Activated T-cell treated with anti-CD3 and anti-CD28 coated beads, Interleukin-2, amount 50 U/mL, for 72 hours (primary cell): ENCODE measurements around the gene PGGHG. TPM values are rescaled to one million over a fixed set of nuclear protein-coding genes. Genes with fewer than 3 reads are reported as not detected.
A peak's percentile ranks its signal among the peaks of the same experiment; 100 is the strongest.
"Not testable (repeated sequence)": the region's sequence is repeated elsewhere in the genome, so short reads cannot be mapped to it uniquely, and the experiment has no call there.

Experiments
- ATAC-seq, 2 donors: fragments of 150-1000 bp; cut with Tn5 transposase; replicated peaks in 1 of 2; 2 replicates each; pipeline ENCODE4 v1.10.0; 2021; ENCODE audit warnings: moderate library complexity in 2 of 2, mild to moderate bottlenecking in 1 of 2
- DNase-seq, 2 donors: peaks; one replicate each; pipeline ENCODE4 v3.0.0; 2021 to 2022; ENCODE audit warnings: mixed read lengths in 1 of 2
- H3K27ac Mint-ChIP-seq: one replicate; pipeline ENCODE4 v1.8.0; 2022; ENCODE audit warnings: mild to moderate bottlenecking, moderate library complexity, mixed read lengths
- H3K27me3 Mint-ChIP-seq: one replicate; pipeline ENCODE4 v1.8.0; 2022; ENCODE audit warnings: low read depth, mixed read lengths
- H3K36me3 Mint-ChIP-seq, 2 donors: one replicate each; pipeline ENCODE4 v1.8.0; 2022; ENCODE audit warnings: mixed read lengths in 2 of 2, mild to moderate bottlenecking in 1 of 2; ENCODE audit not compliant: insufficient read depth in 2 of 2
- H3K4me1 Mint-ChIP-seq: one replicate; pipeline ENCODE4 v1.8.0; 2022; ENCODE audit warnings: low read depth, mixed read lengths
- H3K4me3 Mint-ChIP-seq, 2 donors: one replicate each; pipeline ENCODE4 v1.8.0; 2022; ENCODE audit warnings: mild to moderate bottlenecking in 2 of 2, mixed read lengths in 2 of 2, moderate library complexity in 2 of 2
- H3K9me3 Mint-ChIP-seq, 2 donors: one replicate each; pipeline ENCODE4 v1.8.0; 2022; ENCODE audit warnings: mixed read lengths in 2 of 2
- total RNA-seq, 2 donors: library from RNA; stranded (reverse); gene quantifications; one replicate each; pipeline ENCODE4 v1.2.3, GENCODE V29; 2022

The PGGHG gene
- total RNA-seq, 2 donors from 2014 or later: 161 to 273 TPM

GRCh38 chr11:256952-257737, 31.8 kb upstream of the PGGHG start:
- DNase-seq (no peak), ATAC-seq (no peak)
- Mint-ChIP-seq H3K27ac (no peak overlapping the region), H3K4me1 (no peaks in the 10 kb centered on the region), H3K9me3 (no peaks in the 10 kb centered on the region), H3K36me3 (peaks cover 0 to 10% of the 10 kb centered on the region in 2 donors), H3K27me3 (no peaks in the 10 kb centered on the region), H3K4me3 (no peak overlapping the region)

DNA sequence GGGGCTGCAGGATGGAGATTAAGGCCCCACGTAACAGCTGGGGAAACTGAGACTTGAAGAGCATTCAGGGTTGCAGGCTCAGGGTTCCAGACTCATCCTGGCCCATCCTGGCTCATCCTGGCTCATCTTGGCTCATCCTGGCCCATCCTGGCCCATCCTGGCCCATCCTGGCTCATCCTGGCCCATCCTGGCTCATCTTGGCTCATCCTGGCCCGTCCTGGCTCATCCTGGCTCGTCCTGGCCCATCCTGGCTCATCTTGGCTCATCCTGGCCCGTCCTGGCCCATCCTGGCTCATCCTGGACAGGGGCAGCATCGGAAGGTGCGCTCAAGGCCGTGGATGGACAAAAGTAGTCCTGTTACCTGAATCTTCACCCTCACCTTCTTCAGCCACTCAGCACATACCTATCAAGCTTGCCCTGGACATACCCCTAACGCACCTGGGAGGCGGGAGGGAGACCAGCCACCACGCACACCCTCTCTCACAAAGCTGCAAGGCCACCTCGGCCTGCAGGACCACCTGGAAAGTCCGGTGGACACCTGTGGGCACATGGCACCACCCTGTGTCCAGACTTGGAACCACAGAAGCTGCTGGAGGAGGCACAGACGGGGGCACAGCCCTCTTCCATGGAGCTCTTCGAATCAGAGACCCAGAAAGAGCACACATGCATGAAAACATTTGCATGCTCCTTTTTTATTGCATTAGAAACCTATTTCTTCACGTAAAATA, 31.0 kb upstream of the PGGHG start:
- ATAC-seq: peak in 1 of 2 donors; percentile 46
- Mint-ChIP-seq H3K4me3 (no peak overlapping the region), H3K36me3 (peaks cover 0 to 5% of the 10 kb centered on the region in 2 donors), H3K27ac (no peak overlapping the region), H3K4me1 (no peaks in the 10 kb centered on the region), H3K27me3 (no peaks in the 10 kb centered on the region), H3K9me3 (no peaks in the 10 kb centered on the region)
- DNase-seq: no peak

- no peak for DNase-seq
- no peak overlapping the region for H3K27ac Mint-ChIP-seq
- no peak for ATAC-seq
- no peak overlapping the region for H3K4me3 Mint-ChIP-seq
- H3K27me3 Mint-ChIP-seq: no peaks in the 10 kb centered on the region
- H3K9me3 Mint-ChIP-seq: no peaks in the 10 kb centered on the region
- H3K36me3 Mint-ChIP-seq: no peaks in the 10 kb centered on the region
- no peaks in the 10 kb centered on the region for H3K4me1 Mint-ChIP-seq
Measured at GRCh38 chr11:259413-259812, 29.5 kb upstream of the PGGHG start.

DNA sequence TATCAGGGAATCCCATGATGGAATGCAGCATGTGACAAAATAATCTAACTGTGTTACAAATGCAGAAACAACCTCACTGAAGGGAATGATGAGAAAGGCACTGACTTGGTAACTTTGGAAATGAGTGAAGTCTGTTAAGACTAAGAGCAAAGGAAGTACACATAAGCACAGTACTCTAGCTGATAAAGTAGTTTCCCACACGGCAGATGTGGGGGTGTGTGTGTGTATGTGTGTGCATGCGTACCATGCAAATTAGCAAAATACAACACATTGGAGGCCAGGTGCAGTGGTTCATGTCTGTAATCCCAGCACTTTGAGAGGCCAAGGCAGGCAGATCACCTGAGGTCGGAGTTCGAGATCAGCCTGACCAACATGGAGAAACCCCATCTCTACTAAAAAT, 27.3 kb upstream of the PGGHG start:
- H3K36me3 Mint-ChIP-seq: peaks cover 0 to 6% of the 10 kb centered on the region in 2 donors

DNA sequence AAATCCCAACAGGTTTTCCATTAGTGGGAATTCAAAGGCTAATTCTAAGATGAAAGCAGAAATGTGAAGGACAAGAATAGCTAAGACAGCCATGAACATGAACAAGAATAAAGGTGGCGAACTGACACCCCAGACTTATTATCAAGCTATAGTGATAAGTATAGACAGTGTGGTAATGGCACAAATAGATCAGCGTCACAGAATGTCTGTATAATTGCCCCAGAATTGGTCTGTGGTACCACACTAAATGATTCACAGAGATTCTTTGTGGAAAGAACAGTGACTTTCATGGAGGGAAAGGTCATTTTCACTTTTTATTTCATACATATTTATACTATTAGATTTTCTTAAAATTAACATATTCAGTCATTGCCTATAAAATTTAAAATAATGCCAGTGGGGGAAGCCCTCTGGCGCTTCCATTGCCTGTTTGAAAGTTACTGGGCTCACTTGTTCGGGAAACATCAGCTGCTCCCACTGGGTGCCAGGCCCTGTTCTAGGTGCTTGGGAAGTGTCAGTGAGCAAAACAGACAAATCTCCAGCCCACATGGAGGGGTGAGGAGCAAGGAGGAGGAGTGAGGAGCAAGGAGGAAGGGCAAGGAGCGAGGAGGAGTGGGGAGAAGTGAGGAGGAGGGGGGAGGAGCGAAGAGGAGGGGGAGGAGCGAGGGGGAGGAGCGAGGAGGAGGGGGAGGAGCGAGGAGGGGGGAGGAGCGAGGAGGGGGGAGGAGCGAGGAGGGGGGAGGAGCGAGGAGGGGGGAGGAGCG, 22.1 kb upstream of the PGGHG start:
- peaks cover 0 to 2% of the 10 kb centered on the region in 2 donors for H3K9me3 Mint-ChIP-seq
- DNase-seq (no peak), ATAC-seq (peak; percentile 28 to 35)
- peak overlapping the region; percentile 64 to 82 for H3K4me3 Mint-ChIP-seq
- H3K27me3 Mint-ChIP-seq: no peaks in the 10 kb centered on the region
- H3K4me1 Mint-ChIP-seq: peaks cover 37% of the 10 kb centered on the region
- peak overlapping the region; percentile 57 for H3K27ac Mint-ChIP-seq
- peaks cover 9 to 12% of the 10 kb centered on the region in 2 donors for H3K36me3 Mint-ChIP-seq

More for the DNA sequence above, 27.3 kb upstream of the PGGHG start:
- peaks cover under 1% of the 10 kb centered on the region for H3K4me1 Mint-ChIP-seq
- ATAC-seq: no peak
- H3K27ac Mint-ChIP-seq: no peak overlapping the region
- no peak overlapping the region for H3K4me3 Mint-ChIP-seq
- H3K9me3 Mint-ChIP-seq: no peaks in the 10 kb centered on the region
- no peaks in the 10 kb centered on the region for H3K27me3 Mint-ChIP-seq
- no peak for DNase-seq

DNA sequence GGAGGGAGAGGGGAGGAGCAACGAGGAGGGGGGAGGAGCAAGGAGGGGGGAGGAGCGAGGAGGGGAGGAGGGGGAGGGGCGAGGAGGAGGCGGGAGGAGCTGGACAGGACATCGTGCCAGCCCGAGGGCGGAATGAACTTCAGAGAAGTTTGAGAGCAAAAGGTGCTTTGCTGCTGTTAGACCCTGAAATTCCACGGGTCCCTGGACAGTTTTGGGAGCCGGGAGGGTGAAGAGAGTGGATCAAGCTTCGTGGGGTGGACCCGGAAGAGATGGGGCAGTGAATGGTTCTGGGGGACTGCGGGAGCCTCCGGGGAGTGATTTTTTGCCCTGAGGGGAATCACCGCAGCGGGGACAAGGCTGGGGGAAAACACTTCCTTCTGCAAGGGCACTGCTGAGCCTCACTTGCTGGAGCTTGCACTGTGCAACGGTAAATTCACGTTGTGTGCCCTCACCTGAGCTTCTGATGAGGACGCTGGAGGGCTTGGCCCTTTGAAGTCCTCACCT, 21.4 kb upstream of the PGGHG start:
- H3K4me3 Mint-ChIP-seq: peak overlapping the region; percentile 87 to 96
- H3K9me3 Mint-ChIP-seq: peaks cover 0 to 2% of the 10 kb centered on the region in 2 donors

DNA sequence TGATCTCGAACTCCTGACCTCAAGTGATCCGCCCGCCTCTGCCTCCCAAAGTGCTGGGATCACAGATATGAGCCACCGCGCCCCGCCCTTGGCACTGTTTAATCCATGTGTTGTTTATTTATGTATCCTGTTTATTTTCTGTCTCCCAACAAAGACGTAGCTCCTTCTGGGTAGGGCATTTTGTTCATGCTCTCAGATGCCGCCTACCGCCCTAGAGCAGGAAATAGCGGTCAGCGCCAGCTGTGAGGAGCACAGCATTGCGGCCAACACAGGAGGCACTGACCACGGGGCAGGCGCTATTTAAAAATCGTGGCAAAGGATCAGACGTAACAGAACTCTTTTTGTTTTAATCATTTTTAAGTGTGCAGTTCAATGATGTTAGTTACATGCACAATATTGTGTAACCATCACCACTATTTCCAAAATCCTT, 20.2 kb upstream of the PGGHG start:
- peak; percentile 70 to 75 for DNase-seq
- peak; percentile 26 to 43 for ATAC-seq
- Mint-ChIP-seq H3K4me3 (peak overlapping the region; percentile 87 to 96), H3K27ac (peak overlapping the region; percentile 97), H3K4me1 (peaks cover 37% of the 10 kb centered on the region), H3K36me3 (peaks cover 9 to 12% of the 10 kb centered on the region in 2 donors)
- not testable (repeated sequence) for H3K27me3 Mint-ChIP-seq, H3K9me3 Mint-ChIP-seq

More for the DNA sequence above, 21.4 kb upstream of the PGGHG start:
- Mint-ChIP-seq H3K36me3 (peaks cover 9 to 12% of the 10 kb centered on the region in 2 donors), H3K27ac (peak overlapping the region; percentile 85), H3K4me1 (peaks cover 37% of the 10 kb centered on the region), H3K27me3 (no peaks in the 10 kb centered on the region)
- DNase-seq (peak; percentile 67 to 69), ATAC-seq (peak; percentile 14 to 19)

GRCh38 chr11:269146-269890, 19.6 kb upstream of the PGGHG start:
- Mint-ChIP-seq H3K4me3 (peak overlapping the region; percentile 87 to 96), H3K9me3 (peaks cover 0 to 2% of the 10 kb centered on the region in 2 donors), H3K27me3 (no peaks in the 10 kb centered on the region), H3K4me1 (peaks cover 37% of the 10 kb centered on the region), H3K36me3 (peaks cover 9 to 12% of the 10 kb centered on the region in 2 donors), H3K27ac (peak overlapping the region; percentile 97)
- DNase-seq (peak; percentile 64 to 79), ATAC-seq (peak; percentile 77 to 80)

DNA sequence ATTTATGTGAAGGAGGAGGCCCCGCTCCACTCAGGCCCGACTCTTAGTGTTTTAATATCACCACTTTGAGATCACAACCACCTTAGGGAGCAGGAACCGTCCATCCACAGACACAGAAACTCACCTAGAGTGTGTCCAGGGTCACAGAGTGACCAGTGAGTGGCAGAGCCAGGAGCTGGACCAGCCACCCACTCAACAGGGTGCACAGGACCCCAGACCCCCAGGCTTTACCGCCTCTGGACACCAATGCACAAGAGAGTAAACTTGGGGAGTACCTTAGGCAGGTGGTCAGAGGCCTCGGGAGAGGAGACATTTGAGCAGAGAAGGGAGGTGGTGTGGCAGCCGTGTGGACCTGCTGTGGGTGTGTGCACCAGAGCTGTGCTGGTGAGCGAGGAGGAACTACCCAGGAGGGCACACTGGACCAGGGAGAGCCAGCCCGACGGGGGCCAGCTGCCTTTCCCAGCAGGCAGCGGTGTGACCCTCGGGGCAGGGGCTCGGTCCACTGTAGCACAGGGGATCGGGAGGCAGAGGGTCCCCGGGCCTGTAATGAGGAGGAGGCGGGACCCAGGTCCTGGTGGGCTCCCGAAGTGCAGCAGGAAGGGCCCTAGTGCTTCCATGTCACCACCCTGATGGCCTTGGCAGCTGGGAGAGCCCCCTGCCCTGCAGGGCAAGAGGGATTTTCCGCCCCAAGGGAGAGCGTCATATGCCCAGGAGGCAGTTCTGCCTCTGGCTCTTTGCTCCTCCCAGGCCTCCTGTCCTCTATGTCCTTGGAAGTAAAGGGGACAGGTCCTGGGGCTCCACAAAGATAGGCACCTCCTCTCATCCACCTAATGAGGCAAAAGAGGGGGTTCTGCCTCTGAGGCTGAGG, 18.2 kb upstream of the PGGHG start:
- Mint-ChIP-seq H3K4me3 (peak overlapping the region in 1 of 2 donors; percentile 96), H3K4me1 (peaks cover 37% of the 10 kb centered on the region), H3K9me3 (peaks cover 0 to 2% of the 10 kb centered on the region in 2 donors), H3K36me3 (peaks cover 9 to 10% of the 10 kb centered on the region in 2 donors), H3K27me3 (no peaks in the 10 kb centered on the region), H3K27ac (peak overlapping the region; percentile 97)
- DNase-seq (no peak), ATAC-seq (no peak)

DNA sequence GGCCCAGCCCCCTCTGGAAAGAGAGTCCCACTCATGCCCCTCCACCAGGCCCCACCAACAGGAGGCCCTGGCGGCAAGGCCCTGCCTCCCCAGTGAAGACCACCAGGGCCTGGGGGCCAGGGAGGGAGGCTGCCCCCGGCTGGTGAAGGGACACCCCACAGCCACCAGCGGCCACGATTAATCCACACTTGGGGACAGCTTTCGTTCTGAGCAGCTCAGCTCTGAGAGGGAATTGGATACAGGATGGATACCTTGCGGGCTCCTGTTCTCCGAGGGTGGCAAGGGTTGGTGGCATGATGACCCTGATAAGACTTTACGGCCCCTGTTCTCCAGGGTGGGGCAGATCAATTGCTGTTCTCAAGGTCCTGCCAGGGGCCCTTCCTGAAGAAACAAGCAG, 17.6 kb upstream of the PGGHG start:
- DNase-seq (no peak), ATAC-seq (no peak)
- Mint-ChIP-seq H3K36me3 (peaks cover 9 to 14% of the 10 kb centered on the region in 2 donors), H3K27ac (no peak overlapping the region), H3K4me3 (no peak overlapping the region), H3K9me3 (peaks cover 2 to 3% of the 10 kb centered on the region in 2 donors), H3K27me3 (no peaks in the 10 kb centered on the region), H3K4me1 (peaks cover 37% of the 10 kb centered on the region)

DNA sequence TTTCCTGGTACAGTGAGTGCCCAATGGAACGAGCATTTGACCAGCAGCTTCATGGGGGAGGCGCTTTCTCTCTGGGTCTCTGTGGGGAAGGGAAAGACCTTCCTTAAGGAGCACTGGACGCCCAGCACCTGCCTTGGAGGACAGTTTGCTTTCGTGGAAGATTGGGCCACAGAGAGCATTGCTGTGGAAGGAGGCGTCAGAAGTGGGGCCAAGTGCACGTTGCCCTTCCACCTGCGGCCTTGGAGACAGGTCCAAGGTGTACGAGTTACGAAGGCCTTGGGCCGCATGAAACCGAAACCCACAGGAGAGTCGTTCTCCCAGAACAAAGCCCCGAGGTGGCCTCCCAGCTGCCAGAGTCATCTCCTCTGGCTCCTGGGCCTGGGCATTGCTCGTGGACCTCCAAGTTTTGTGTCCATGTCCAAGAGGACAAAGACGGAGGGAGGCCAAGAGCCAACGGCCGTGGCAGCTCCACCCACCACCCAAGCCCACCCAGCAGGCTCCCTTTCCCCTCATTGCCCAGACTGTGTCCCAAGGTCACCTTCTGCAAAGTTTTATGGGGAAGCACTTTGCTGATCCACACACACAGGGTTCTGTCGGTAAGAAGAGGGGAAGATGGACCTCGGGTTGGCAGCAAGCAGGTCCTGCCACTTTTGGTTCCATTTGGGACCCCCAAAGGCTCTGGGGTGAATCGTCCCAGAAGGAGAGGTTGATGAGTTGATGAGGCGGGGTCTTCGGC, 16.6 kb upstream of the PGGHG start:
- Mint-ChIP-seq H3K27me3 (no peaks in the 10 kb centered on the region), H3K4me1 (peaks cover 39% of the 10 kb centered on the region), H3K4me3 (no peak overlapping the region), H3K36me3 (peaks cover 14 to 23% of the 10 kb centered on the region in 2 donors), H3K27ac (no peak overlapping the region), H3K9me3 (peaks cover 4 to 8% of the 10 kb centered on the region in 2 donors)
- ATAC-seq (no peak), DNase-seq (no peak)
